GM19240 (cell line): ENCODE results near the gene WWC1.
"Not testable (repeated sequence)": the region's sequence is repeated elsewhere in the genome, so short reads cannot be mapped to it uniquely, and the experiment has no call there.

Experiments used
- DNase-seq: peaks from one replicate; pipeline ENCODE4 v3.0.0; 2011; ENCODE audit warnings: low spot score; ENCODE audit not compliant: insufficient read length

WWC1 gene

DNA sequence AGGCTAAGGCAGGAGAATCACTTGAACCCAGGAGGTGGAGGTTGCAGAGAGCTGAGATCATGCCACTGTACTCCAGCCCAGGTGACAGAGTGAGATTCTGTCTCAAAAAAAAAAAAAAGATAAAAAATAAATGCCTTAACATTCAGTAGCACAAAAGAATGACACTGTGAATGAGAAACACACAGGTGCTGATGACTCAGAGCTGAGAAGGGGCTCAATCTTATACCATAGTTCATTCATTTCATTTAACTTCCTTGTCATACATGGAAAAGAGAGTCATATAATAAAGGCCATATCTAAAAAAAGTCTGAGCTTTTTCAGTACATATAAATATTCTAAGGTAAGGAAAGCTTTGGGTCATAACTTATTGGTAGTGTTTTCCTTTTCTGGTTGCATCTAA lies 40.6 kb downstream of the WWC1 start:
- DNase-seq, result no peak

DNA sequence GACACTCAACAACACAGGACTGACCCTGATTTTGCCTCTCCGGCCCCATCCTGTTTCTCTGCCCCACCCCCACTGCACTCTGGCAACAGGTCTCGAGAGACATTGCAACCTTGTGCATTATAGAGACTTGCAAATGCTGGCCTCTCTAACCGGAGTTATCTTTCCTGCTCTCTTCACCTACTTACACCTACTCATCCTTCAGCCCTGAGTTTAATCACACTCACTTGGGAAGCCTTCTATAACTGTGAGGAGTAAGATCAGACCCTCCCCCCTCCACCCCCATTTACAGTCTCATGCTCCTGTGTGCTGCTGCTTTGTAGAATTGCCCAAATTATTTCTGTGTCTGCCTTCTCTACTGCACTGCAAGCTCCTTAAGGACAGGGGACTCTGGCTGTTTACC lies 42.8 kb downstream of the WWC1 start:
- no peak for DNase-seq

GRCh38 chr5:168334695-168335094 lies 43.2 kb downstream of the WWC1 start:
- no peak for DNase-seq

GRCh38 chr5:168337361-168337760 lies 45.9 kb downstream of the WWC1 start:
- DNase-seq, result no peak

GRCh38 chr5:168339109-168339771 lies 47.8 kb downstream of the WWC1 start:
- DNase-seq, result no peak

- DNase-seq, result not testable (repeated sequence)
Measured at GRCh38 chr5:168339772-168340140, 48.3 kb downstream of the WWC1 start.

DNA sequence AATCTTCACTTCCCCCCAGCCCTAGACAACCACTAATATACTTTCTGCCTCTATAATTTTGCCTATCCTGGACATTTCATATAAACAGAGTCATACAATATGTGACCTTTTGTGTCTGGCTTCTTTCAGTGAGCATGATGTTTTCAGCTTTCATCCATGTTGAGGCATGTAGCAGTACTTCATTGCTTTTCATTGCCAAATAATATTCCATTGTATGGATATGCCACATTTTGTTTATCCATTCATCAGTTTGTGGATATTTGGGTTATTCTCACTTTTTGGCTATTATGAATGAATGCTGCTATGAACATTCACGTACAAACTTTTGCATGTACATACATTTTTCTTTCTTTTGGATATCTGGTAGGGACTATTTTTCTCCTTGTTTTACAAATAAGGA lies 49.0 kb downstream of the WWC1 start:
- DNase-seq, result no peak

- no peak for DNase-seq
Measured at GRCh38 chr5:168341178-168341577, 49.7 kb downstream of the WWC1 start.

GRCh38 chr5:168342151-168342825 lies 50.8 kb downstream of the WWC1 start:
- no peak for DNase-seq

GRCh38 chr5:168342985-168343384 lies 51.5 kb downstream of the WWC1 start:
- no peak for DNase-seq

DNA sequence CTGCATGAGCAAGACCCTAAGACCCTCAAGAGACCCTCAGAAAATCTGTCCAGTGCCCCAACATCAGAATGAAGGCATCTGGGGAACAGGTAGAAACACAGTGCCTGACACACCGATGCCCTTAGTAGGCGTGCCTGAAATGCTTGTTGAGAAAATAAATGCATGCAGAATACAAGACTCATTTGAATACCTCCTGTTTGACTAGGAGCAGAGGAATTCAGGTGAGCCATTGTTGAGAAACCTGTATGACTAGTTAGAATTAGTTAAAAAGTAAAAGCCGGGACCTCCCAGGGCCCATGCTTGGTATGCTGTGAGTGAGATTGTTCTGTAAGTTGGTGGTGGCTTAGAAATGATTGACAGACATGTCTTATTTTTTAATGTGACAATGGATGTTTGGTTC lies 55.0 kb downstream of the WWC1 start:
- no peak for DNase-seq

- no peak for DNase-seq
Measured at GRCh38 chr5:168347368-168348083, 56.1 kb downstream of the WWC1 start.

DNA sequence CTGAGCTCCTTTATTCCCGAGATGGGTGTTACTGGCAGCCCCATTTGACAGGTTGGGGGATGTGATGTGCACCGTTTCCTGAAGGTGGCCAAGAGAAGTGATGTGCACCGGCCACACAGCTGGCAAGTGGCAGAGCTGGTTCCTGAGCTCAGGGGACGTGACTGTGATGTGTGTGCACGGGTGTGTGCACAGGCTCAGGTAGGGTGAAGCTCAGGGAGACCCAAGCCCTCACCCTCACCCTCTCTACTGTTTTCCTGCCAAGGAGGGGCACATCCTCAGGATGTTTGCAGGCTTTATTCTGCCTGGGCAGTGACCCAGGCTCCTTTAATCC lies 56.6 kb downstream of the WWC1 start:
- DNase-seq, result no peak

DNA sequence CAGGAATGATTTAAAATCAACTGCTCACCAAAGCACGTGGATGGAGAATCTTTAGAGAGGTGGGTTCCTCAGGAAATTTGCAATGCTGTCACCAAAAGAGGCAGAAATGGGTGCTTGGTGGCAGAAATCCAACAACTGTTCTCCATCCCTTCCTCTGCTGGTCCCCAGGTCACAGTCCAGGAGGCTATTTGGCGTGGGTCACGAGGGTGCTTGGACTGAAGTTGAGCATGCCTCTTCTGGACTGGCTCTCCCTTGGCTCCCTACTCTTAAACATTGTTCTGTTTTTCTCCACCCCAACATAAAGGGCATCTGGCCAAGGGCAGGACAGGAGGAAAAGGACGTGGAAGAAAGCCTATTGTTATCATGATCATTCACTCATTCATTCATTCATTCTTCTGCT lies 58.9 kb downstream of the WWC1 start:
- no peak for DNase-seq

- no peak for DNase-seq
Measured at GRCh38 chr5:168353216-168353957, 61.9 kb downstream of the WWC1 start.

DNA sequence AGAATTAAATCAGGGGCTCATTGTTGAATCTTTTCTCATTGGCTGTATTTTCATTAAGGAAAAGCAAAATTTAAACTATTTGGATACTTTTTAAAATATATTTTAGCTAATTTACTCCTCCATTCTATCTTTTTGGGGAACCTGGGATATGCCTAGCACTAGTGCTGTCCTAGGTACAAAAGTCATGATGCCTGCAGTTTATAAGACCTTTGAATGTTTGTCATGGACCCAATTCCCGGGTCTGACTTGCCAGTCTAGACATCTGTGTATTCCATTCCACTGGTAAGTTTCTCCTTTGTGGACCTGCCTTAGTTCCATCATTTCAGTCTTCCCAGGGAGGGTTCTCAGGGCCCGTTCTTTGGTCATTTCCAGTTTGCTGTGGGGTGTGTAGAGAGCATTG lies 63.0 kb downstream of the WWC1 start:
- no peak for DNase-seq

- no peak for DNase-seq
Measured at GRCh38 chr5:168356171-168356570, 64.7 kb downstream of the WWC1 start.

DNA sequence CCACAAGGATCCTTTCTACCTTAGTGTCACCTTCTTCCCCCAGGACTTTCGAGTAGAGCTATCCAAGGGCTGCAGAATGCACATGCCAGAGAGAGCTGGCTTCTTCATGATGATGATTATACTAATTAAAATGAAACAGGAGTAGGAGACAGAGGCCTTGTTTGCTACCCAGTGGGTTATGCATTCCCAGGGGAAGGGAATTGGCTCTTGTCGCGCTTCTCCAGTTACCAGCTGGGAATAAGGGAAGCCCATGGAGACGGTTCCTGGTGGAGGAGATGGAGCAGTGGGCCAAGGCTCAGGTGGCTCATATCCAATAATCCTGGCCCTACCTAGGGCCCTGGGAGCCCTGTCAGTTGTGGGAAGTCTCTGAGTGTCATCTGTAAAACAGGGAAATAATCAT lies 65.1 kb downstream of the WWC1 start:
- DNase-seq, result no peak

GRCh38 chr5:168357876-168358275 lies 66.4 kb downstream of the WWC1 start:
- no peak for DNase-seq

DNA sequence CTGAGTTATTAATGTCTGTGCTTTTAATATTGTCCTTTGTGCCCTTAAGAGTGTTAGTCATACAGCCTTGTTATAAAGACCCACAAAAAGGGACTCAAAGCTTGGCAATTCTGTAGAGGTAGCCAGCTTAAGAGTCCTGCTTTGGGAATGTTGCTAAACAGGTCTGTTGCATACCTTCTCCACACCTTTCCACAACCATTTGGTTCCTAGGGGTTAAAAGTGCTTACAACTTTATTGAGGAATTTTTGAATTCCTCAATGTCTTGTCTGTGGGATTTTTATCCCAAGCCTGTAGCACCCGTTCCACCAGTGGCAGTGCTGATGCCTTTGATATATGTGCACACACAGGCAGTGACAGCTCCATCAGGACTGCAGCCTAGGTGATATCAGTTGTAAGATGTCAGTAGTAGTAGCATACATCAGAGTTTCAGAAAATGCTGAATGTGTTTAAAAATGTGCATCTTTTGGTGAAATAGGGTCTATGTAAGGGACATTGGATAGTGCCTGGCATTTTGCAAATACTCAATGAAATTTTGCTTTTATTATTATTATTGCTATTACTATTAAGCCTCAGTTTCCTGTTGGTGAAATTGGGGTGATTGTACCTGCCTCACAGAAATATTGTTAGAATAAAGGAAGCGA lies 68.5 kb downstream of the WWC1 start:
- DNase-seq, result no peak

GRCh38 chr5:168360521-168361285 lies 69.3 kb downstream of the WWC1 start:
- DNase-seq, result no peak
